Myocyte (in vitro differentiated cells): ENCODE data around the gene TRO. TPM values are rescaled to one million over a fixed set of nuclear protein-coding genes. Genes with fewer than 3 reads are reported as not detected.

Experiments used
- DNase-seq: peaks from one replicate; pipeline ENCODE4 v3.0.0-alpha.2; 2012; ENCODE audit warnings: low read depth
- polyA plus RNA-seq: library from polyadenylated mRNA; unstranded; fragments of >200 nt; gene quantifications from one replicate; pipeline ENCODE4 v1.2.1, GENCODE V29; 2012; ENCODE audit warnings: missing spikeins
- total RNA-seq: library from RNA; depleted of rRNA; stranded (reverse); fragments of >200 nt; gene quantifications from 2 replicates; pipeline ENCODE4 v1.2.3, GENCODE V29; 2014

Gene TRO
- 66.2 and 78.0 TPM in 2 replicates for total RNA-seq
- polyA plus RNA-seq = 35.8 TPM

- peak; percentile 43 for DNase-seq
These were observed at the start of gene TRO for GRCh38 chrX:54920610-54921426. TSS of gene TRO (plus strand) at chrX:54920824. CDS start at chrX:54922247, 1,423 bp downstream.

GRCh38 chrX:54885740-54886139 lies 34.9 kb upstream of the TRO start:
- DNase-seq = no peak

- DNase-seq = peak; percentile 51
These were observed 29.1 kb upstream of the TRO start for GRCh38 chrX:54891573-54891972.

GRCh38 chrX:54894159-54894558 lies 26.5 kb upstream of the TRO start:
- no peak for DNase-seq

GRCh38 chrX:54909941-54910340 lies 10.7 kb upstream of the TRO start:
- no peak for DNase-seq

- peak; percentile 87 for DNase-seq
These were observed 900 bp downstream of the TRO start for GRCh38 chrX:54921427-54922021.

GRCh38 chrX:54922547-54922946 lies 1.9 kb downstream of the TRO start:
- peak; percentile 81 for DNase-seq

- no peak for DNase-seq
These were observed 2.8 kb downstream of the TRO start for GRCh38 chrX:54923376-54923775.

- no peak for DNase-seq
These were observed 6.4 kb downstream of the TRO start for GRCh38 chrX:54926978-54927377.

- no peak for DNase-seq
These were observed 8.3 kb downstream of the TRO start for GRCh38 chrX:54928876-54929275.

- DNase-seq = no peak
These were observed 9.8 kb downstream of the TRO start for GRCh38 chrX:54930291-54931049.

GRCh38 chrX:54931107-54931506 lies 10.5 kb downstream of the TRO start:
- no peak for DNase-seq

GRCh38 chrX:54933150-54933826 lies 12.7 kb downstream of the TRO start:
- DNase-seq = no peak

- no peak for DNase-seq
These were observed 13.4 kb downstream of the TRO start for GRCh38 chrX:54934058-54934457.

- DNase-seq = no peak
These were observed 14.3 kb downstream of the TRO start for GRCh38 chrX:54934890-54935289.

- no peak for DNase-seq
These were observed 14.7 kb downstream of the TRO start for GRCh38 chrX:54935306-54935705.

GRCh38 chrX:54937416-54937815 lies 16.8 kb downstream of the TRO start:
- no peak for DNase-seq

GRCh38 chrX:54944816-54945215 lies 24.2 kb downstream of the TRO start:
- DNase-seq = peak; percentile 25

GRCh38 chrX:54945224-54945623 lies 24.6 kb downstream of the TRO start:
- peak; percentile 50 for DNase-seq

- peak; percentile 3 for DNase-seq
These were observed 30.2 kb downstream of the TRO start for GRCh38 chrX:54950730-54951375.

- no peak for DNase-seq
These were observed 41.1 kb downstream of the TRO start for GRCh38 chrX:54961750-54962149.
